PC-9 (cell line): ENCODE measurements around the gene CAP2. TPM values are rescaled to one million over a fixed set of nuclear protein-coding genes. Genes with fewer than 3 reads are reported as not detected.
"Not testable (repeated sequence)": the region's sequence is repeated elsewhere in the genome, so short reads cannot be mapped to it uniquely, and the experiment has no call there.

ENCODE experiments used
- BruUV-seq: library from RNA; stranded (reverse); fragments of 400-500 nt; replicated peaks from 2 replicates; lab custom pipeline; 2021; lab: Mats Ljungman, UMichigan
- CTCF ChIA-PET: fragments of 300-600 bp; sonication (Branson Sonifier 250); formaldehyde crosslinking; loops from one replicate; lab custom pipeline; 2022; ENCODE audit warnings: antibody characterized with exemption; lab: Charles Lee
- POLR2A ChIA-PET: fragments of 300-600 bp; sonication (Branson Sonifier 250); formaldehyde crosslinking; loops from one replicate; lab custom pipeline; 2022; ENCODE audit warnings: antibody characterized with exemption; ENCODE audit not compliant: unreplicated experiment; lab: Charles Lee
- DNase-seq, 2 experiments: peaks; one replicate each; pipeline versions ENCODE4 v3.0.0 to v3.0.0-alpha.2; 2015 to 2022; ENCODE audit warnings: mixed read lengths in 1 of 2
- H2AFZ ChIP-seq: fragments of 200-600 bp; sonication (generic); 2 replicates; pipeline ENCODE4 v1.8.1; 2017; ENCODE audit warnings: antibody characterized with exemption
- H3F3A ChIP-seq: fragments of 200-600 bp; sonication (generic); 2 replicates; pipeline ENCODE4 v1.8.1; 2017; ENCODE audit warnings: antibody characterized with exemption, mild to moderate bottlenecking, low read depth; ENCODE audit not compliant: insufficient read depth
- H3K27ac ChIP-seq: fragments of 200-600 bp; sonication (generic); 2 replicates; pipeline ENCODE4 v1.6.1; 2016; ENCODE audit warnings: mixed run types
- H3K27me3 ChIP-seq: fragments of 200-600 bp; sonication (generic); 2 replicates; pipeline ENCODE4 v1.6.1; 2016; ENCODE audit warnings: low read depth, mixed run types; ENCODE audit not compliant: insufficient read depth
- H3K36me3 ChIP-seq: fragments of 200-600 bp; sonication (generic); 2 replicates; pipeline ENCODE4 v1.6.1; 2016; ENCODE audit warnings: low read depth, mixed run types
- H3K4me1 ChIP-seq: fragments of 200-600 bp; sonication (generic); replicated peaks from 2 replicates; pipeline ENCODE4 v1.6.1; 2016; ENCODE audit warnings: mixed run types; ENCODE audit not compliant: insufficient read depth
- H3K4me2 ChIP-seq: fragments of 200-600 bp; sonication (generic); 2 replicates; pipeline ENCODE4 v1.6.1; 2017; ENCODE audit warnings: mixed run types
- H3K4me3 ChIP-seq: fragments of 200-600 bp; sonication (generic); 2 replicates; pipeline ENCODE4 v1.6.1; 2016; ENCODE audit warnings: mixed run types
- H3K79me2 ChIP-seq: fragments of 200-600 bp; sonication (generic); 2 replicates; pipeline ENCODE4 v1.6.1; 2017; ENCODE audit warnings: low read depth, mixed run types
- H3K9me2 ChIP-seq: fragments of 200-600 bp; sonication (generic); 2 replicates; pipeline ENCODE4 v1.8.1; 2017; ENCODE audit warnings: mild to moderate bottlenecking; ENCODE audit not compliant: insufficient read depth
- H3K9me3 ChIP-seq: fragments of 200-600 bp; sonication (generic); 2 replicates; pipeline ENCODE4 v1.8.1; 2016; ENCODE audit warnings: low read depth; ENCODE audit not compliant: insufficient read depth
- H4K20me1 ChIP-seq: fragments of 200-600 bp; sonication (generic); 2 replicates; pipeline ENCODE4 v1.8.1; 2017; ENCODE audit not compliant: insufficient read depth
- EZH2 ChIP-seq: fragments of 200-600 bp; sonication (generic); IDR thresholded peaks from 2 replicates; pipeline ENCODE4 v1.8.0; 2017; ENCODE audit warnings: antibody characterized with exemption, low read depth
- intact Hi-C: fragments of 100-400 bp; cut with micrococcal nuclease; formaldehyde crosslinking; loops from one replicate; pipeline ENCODE4 v1.10.0; 2022; ENCODE audit not compliant: unreplicated experiment
- total RNA-seq: library from RNA; stranded (reverse); gene quantifications from 2 replicates; pipeline ENCODE4 v1.2.3, GENCODE V29; 2021
- TF ChIP-seq, protein P1 (sequence below): fragments of 200-600 bp; sonication (generic); conservative IDR thresholded peaks from 2 replicates; pipeline ENCODE4 v1.6.1; 2017; ENCODE audit warnings: mixed run types, antibody characterized with exemption, mild to moderate bottlenecking, moderate library complexity

Gene CAP2
- total RNA-seq, 1 experiment from 2014 or later: 12.0 TPM

DNA sequence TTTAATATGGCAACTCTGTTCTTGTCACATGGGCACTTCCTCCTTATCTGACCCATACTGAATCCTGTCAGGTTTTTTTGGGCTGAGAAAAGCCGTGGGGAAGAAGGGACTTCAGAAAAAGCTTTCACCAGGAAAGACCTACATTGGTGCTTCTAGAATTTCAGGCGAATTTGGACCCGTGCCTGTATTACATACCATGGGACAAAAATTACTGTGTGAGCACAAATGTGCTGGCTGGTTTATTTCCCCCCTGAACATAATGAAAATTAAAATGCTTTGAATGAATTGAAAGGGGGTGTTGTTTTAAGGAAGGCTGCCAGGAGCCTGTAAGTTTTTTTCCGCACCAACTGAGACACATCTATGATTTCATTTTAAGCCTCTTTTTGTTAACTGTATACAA is 29.6 kb downstream of the CAP2 start:
- Histone ChIP-seq H3K79me2 (peaks cover 10% of the 10 kb centered on the region; the same call in 1 of the 2 replicates), H3K36me3 (0 out of 2 replicates have a peak, but pooled peaks cover 3% of the 10 kb centered on the region), H3K27me3 (no peaks in the 10 kb centered on the region), H3F3A (0 out of 2 replicates have a peak, but pooled peaks cover 8% of the 10 kb centered on the region), H4K20me1 (no peaks in the 10 kb centered on the region), H2AFZ (no peak overlapping the region), H3K4me1 (peaks cover 11% of the 10 kb centered on the region; the same call in 1 of the 2 replicates), H3K4me2 (no peak overlapping the region), H3K9me2 (no peaks in the 10 kb centered on the region), H3K4me3 (no peak overlapping the region), H3K9me3 (no peaks in the 10 kb centered on the region), H3K27ac (no peak overlapping the region)
- POLR2A ChIA-PET: no interaction called here
- no peak for DNase-seq
- TF ChIP-seq, protein P1, sequence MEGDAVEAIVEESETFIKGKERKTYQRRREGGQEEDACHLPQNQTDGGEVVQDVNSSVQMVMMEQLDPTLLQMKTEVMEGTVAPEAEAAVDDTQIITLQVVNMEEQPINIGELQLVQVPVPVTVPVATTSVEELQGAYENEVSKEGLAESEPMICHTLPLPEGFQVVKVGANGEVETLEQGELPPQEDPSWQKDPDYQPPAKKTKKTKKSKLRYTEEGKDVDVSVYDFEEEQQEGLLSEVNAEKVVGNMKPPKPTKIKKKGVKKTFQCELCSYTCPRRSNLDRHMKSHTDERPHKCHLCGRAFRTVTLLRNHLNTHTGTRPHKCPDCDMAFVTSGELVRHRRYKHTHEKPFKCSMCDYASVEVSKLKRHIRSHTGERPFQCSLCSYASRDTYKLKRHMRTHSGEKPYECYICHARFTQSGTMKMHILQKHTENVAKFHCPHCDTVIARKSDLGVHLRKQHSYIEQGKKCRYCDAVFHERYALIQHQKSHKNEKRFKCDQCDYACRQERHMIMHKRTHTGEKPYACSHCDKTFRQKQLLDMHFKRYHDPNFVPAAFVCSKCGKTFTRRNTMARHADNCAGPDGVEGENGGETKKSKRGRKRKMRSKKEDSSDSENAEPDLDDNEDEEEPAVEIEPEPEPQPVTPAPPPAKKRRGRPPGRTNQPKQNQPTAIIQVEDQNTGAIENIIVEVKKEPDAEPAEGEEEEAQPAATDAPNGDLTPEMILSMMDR: no peak
- no peak for TF ChIP-seq EZH2
- BruUV-seq: no TSS peak
- CTCF ChIA-PET: no interaction called here
- intact Hi-C loops: no loop called here

DNA sequence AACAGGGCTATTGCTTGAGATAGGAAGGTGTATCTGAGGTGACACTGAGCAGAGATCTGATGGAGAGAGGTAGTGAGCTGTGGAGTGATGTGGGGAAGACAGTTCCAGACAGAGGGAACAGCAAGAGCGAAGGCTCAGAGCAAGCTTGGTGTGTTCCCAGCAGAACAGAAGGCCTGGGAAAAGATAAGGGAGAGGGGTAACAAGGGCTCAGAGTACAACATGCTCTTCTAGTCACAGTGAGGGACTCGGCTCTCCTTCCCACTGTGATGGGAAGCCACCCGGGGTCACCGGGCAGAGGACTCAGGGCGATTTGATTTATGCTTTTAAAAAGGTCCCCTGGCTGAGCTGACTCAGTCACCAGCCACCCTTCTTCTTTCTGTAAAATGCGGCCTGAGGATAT is 33.7 kb downstream of the CAP2 start:
- H3K4me1 ChIP-seq: no peaks in the 10 kb centered on the region
- 0 out of 2 replicates have a peak, but pooled peaks cover 3% of the 10 kb centered on the region for H3K36me3 ChIP-seq
- no peak for DNase-seq
- ChIA-PET CTCF (no interaction called here), POLR2A (no interaction called here)
- no peak overlapping the region for H3K4me2 ChIP-seq
- intact Hi-C loops: no loop called here
- BruUV-seq: no TSS peak
- H3K9me3 ChIP-seq: no peaks in the 10 kb centered on the region
- H2AFZ ChIP-seq: no peak overlapping the region
- H4K20me1 ChIP-seq: no peaks in the 10 kb centered on the region
- no peaks in the 10 kb centered on the region for H3K79me2 ChIP-seq
- TF ChIP-seq, protein P1: no peak
- TF ChIP-seq EZH2: no peak
- no peaks in the 10 kb centered on the region for H3K9me2 ChIP-seq
- no peak overlapping the region for H3K4me3 ChIP-seq
- no peaks in the 10 kb centered on the region for H3K27me3 ChIP-seq
- no peaks in the 10 kb centered on the region for H3F3A ChIP-seq
- no peak overlapping the region for H3K27ac ChIP-seq

DNA sequence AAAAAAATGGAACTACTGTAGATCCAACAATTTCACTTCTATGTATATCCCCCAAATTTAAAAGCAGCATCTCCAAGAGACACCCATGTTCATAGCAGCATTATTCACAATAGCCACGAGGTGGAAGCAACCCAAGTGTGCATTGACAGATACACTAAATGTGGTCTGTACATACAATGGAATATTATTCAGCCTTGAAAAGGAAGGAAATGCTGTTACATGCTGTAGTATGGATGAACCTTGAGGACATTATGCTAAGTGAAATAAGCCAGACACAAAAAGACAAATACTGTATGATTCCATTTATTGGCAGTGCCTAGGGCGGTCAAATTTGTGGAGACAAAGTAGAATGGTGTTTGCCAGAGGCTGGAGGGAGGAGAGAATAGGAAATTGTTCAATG is 34.2 kb downstream of the CAP2 start:
- Histone ChIP-seq H3K36me3 (0 out of 2 replicates have a peak, but pooled peaks cover 3% of the 10 kb centered on the region), H4K20me1 (no peaks in the 10 kb centered on the region), H3K79me2 (no peaks in the 10 kb centered on the region), H3K27me3 (no peaks in the 10 kb centered on the region), H3K4me2 (no peak overlapping the region), H3F3A (no peaks in the 10 kb centered on the region), H3K4me3 (no peak overlapping the region), H2AFZ (no peak overlapping the region), H3K27ac (no peak overlapping the region), H3K9me3 (no peaks in the 10 kb centered on the region), H3K4me1 (no peaks in the 10 kb centered on the region), H3K9me2 (no peaks in the 10 kb centered on the region)
- BruUV-seq: no TSS peak
- TF ChIP-seq, protein P1: no peak
- TF ChIP-seq EZH2: no peak
- ChIA-PET CTCF (no interaction called here), POLR2A (no interaction called here)
- intact Hi-C loops: no loop called here
- no peak for DNase-seq

DNA sequence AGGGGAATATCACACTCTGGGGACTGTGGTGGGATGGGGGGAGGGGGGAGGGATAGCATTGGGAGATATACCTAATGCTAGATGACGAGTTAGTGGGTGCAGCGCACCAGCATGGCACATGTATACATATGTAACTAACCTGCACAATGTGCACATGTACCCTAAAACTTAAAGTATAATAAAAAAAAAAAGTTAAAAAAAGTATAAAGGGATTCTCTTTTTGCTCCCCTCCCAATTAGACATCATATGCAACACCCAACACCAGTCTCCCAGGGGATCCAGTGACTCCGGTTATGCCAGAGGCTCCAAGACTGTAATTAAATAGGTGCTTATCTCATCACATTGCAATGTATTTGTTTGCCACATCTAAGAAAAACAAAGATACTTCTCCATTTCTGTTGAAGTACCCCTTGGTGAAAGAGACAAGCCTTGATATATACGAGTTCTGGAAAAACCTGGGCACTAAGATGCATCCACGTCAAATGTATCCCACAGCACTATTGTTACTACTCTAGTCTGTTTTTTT is 35.3 kb downstream of the CAP2 start:
- H3K9me3 ChIP-seq, H3K4me2 ChIP-seq, H3K79me2 ChIP-seq, H3K4me1 ChIP-seq, H3K27me3 ChIP-seq, POLR2A ChIA-PET, H3K36me3 ChIP-seq, DNase-seq, H3F3A ChIP-seq, H3K27ac ChIP-seq, H2AFZ ChIP-seq, intact Hi-C loops, BruUV-seq, H3K9me2 ChIP-seq, CTCF ChIA-PET, H3K4me3 ChIP-seq, H4K20me1 ChIP-seq: not testable (repeated sequence)
